RKO (cell line): Measurements from ENCODE around the gene ATXN7L1.
"Not testable (repeated sequence)": the region's sequence is repeated elsewhere in the genome, so short reads cannot be mapped to it uniquely, and the experiment has no call there.

Source experiments
- DNase-seq: peaks from one replicate; pipeline ENCODE4 v3.0.0-alpha.2; 2016; ENCODE audit warnings: low spot score

ATXN7L1 gene

GRCh38 chr7:105860793-105861192, 15.6 kb downstream of the ATXN7L1 start:
- no peak for DNase-seq

GRCh38 chr7:105857009-105857952, 19.1 kb downstream of the ATXN7L1 start:
- DNase-seq = no peak

GRCh38 chr7:105854498-105854897, 21.9 kb downstream of the ATXN7L1 start:
- no peak for DNase-seq

GRCh38 chr7:105853931-105854419, 22.4 kb downstream of the ATXN7L1 start:
- no peak for DNase-seq

GRCh38 chr7:105851064-105851463, 25.3 kb downstream of the ATXN7L1 start:
- no peak for DNase-seq

- no peak for DNase-seq
These were observed 27.1 kb downstream of the ATXN7L1 start for GRCh38 chr7:105849122-105849855.

- DNase-seq = no peak
These were observed 30.0 kb downstream of the ATXN7L1 start for GRCh38 chr7:105846404-105846803.

GRCh38 chr7:105844681-105845080, 31.7 kb downstream of the ATXN7L1 start:
- not testable (repeated sequence) for DNase-seq

GRCh38 chr7:105841866-105842265, 34.5 kb downstream of the ATXN7L1 start:
- no peak for DNase-seq

- DNase-seq = no peak
These were observed 35.2 kb downstream of the ATXN7L1 start for GRCh38 chr7:105840981-105841749.

GRCh38 chr7:105839266-105839665, 37.1 kb downstream of the ATXN7L1 start:
- no peak for DNase-seq

GRCh38 chr7:105838627-105839231, 37.7 kb downstream of the ATXN7L1 start:
- DNase-seq = no peak

GRCh38 chr7:105837765-105838626, 38.4 kb downstream of the ATXN7L1 start:
- DNase-seq = no peak

- no peak for DNase-seq
These were observed 41.0 kb downstream of the ATXN7L1 start for GRCh38 chr7:105835441-105835840.

- DNase-seq = no peak
These were observed 44.4 kb downstream of the ATXN7L1 start for GRCh38 chr7:105831824-105832535.

- no peak for DNase-seq
These were observed 45.1 kb downstream of the ATXN7L1 start for GRCh38 chr7:105831302-105831620.

- DNase-seq = peak; percentile 93
These were observed 45.7 kb downstream of the ATXN7L1 start for GRCh38 chr7:105830405-105831301.

GRCh38 chr7:105829681-105830322, 46.6 kb downstream of the ATXN7L1 start:
- DNase-seq = no peak

- no peak for DNase-seq
These were observed 48.3 kb downstream of the ATXN7L1 start for GRCh38 chr7:105828141-105828540.
